Left ventricle myocardium inferior (tissue), 1 donor: ENCODE results near the gene NFIA. TPM values are rescaled to one million over a fixed set of nuclear protein-coding genes. Genes with fewer than 3 reads are reported as not detected.

ENCODE experiments used
- DNase-seq: peaks from one replicate; pipeline ENCODE4 v3.0.0-alpha.2; 2020
- H3K27ac ChIP-seq: fragments of 200-600 bp; replicated peaks from 2 replicates; pipeline ENCODE4 v1.8.0; 2021
- H3K27me3 ChIP-seq: fragments of 200-600 bp; 2 replicates; pipeline ENCODE4 v1.8.0; 2021; ENCODE audit warnings: low read depth
- H3K36me3 ChIP-seq: fragments of 200-600 bp; 2 replicates; pipeline ENCODE4 v1.8.0; 2021
- H3K4me1 ChIP-seq: fragments of 200-600 bp; 2 replicates; pipeline ENCODE4 v1.8.0; 2021
- H3K4me3 ChIP-seq: fragments of 200-600 bp; 2 replicates; pipeline ENCODE4 v1.8.0; 2021; ENCODE audit warnings: mild to moderate bottlenecking, moderate library complexity
- H3K9me3 ChIP-seq: fragments of 200-600 bp; replicated peaks from 2 replicates; pipeline ENCODE4 v1.8.0; 2021
- CTCF ChIP-seq: fragments of 200-600 bp; IDR thresholded peaks from 2 replicates; pipeline ENCODE4 v1.8.0; 2021; ENCODE audit warnings: antibody characterized with exemption, mild to moderate bottlenecking, borderline replicate concordance
- intact Hi-C: fragments of 100-400 bp; cut with micrococcal nuclease; formaldehyde crosslinking; loops from one replicate; pipeline ENCODE4 v1.11.0; 2022
- total RNA-seq: library from RNA; stranded (reverse); fragmentation: NEBNext Ultra II Directional; extraction: Animal tissue kit (Norgen Biotek cat#: 25700); gene quantifications from one replicate; pipeline ENCODE4 v1.2.1, GENCODE V29; 2021
- donor health status: DM: no; HTN: yes; CAD: no; lungs with severe emphysema.

The NFIA gene
- total RNA-seq, 1 donor from 2014 or later = 90.2 TPM

- peak overlapping the region; percentile 71 for H3K27ac ChIP-seq
- intact Hi-C loops = no loop called here
- H3K4me1 ChIP-seq = peaks cover 51% of the 10 kb centered on the region
- DNase-seq = no peak
- no peaks in the 10 kb centered on the region for H3K27me3 ChIP-seq
- H3K9me3 ChIP-seq = no peaks in the 10 kb centered on the region
- H3K4me3 ChIP-seq = no peak overlapping the region
- no peaks in the 10 kb centered on the region for H3K36me3 ChIP-seq
- TF ChIP-seq CTCF = no peak
Observed at GRCh38 chr1:61420243-61420642, 337.9 kb downstream of the NFIA start.

- intact Hi-C loops = no loop called here
- H3K4me1 ChIP-seq = peaks cover 61% of the 10 kb centered on the region
- H3K27me3 ChIP-seq = no peaks in the 10 kb centered on the region
- no peaks in the 10 kb centered on the region for H3K9me3 ChIP-seq
- H3K4me3 ChIP-seq = no peak overlapping the region
- DNase-seq = peak; percentile 34
- no peak for TF ChIP-seq CTCF
- no peaks in the 10 kb centered on the region for H3K36me3 ChIP-seq
- H3K27ac ChIP-seq = peak overlapping the region; percentile 71
Observed at GRCh38 chr1:61420909-61421835, 338.8 kb downstream of the NFIA start.

GRCh38 chr1:61423643-61424042 lies 341.3 kb downstream of the NFIA start:
- DNase-seq = no peak
- Histone ChIP-seq H3K27ac (no peak overlapping the region), H3K4me1 (peaks cover 78% of the 10 kb centered on the region), H3K4me3 (no peak overlapping the region), H3K36me3 (no peaks in the 10 kb centered on the region), H3K9me3 (no peaks in the 10 kb centered on the region), H3K27me3 (no peaks in the 10 kb centered on the region)
- TF ChIP-seq CTCF = no peak
- intact Hi-C loops = no loop called here

GRCh38 chr1:61424382-61424781 lies 342.0 kb downstream of the NFIA start:
- Histone ChIP-seq H3K4me1 (peaks cover 71% of the 10 kb centered on the region), H3K36me3 (no peaks in the 10 kb centered on the region), H3K9me3 (no peaks in the 10 kb centered on the region), H3K27ac (peak overlapping the region; percentile 57), H3K27me3 (no peaks in the 10 kb centered on the region), H3K4me3 (no peak overlapping the region)
- DNase-seq = no peak
- TF ChIP-seq CTCF = no peak
- intact Hi-C loops = no loop called here

- H3K27ac ChIP-seq = peak overlapping the region; percentile 57
- TF ChIP-seq CTCF = no peak
Observed at GRCh38 chr1:61425040-61425439, 342.7 kb downstream of the NFIA start.

More at GRCh38 chr1:61425040-61425439, 342.7 kb downstream of the NFIA start:
- Histone ChIP-seq H3K36me3 (no peaks in the 10 kb centered on the region), H3K27me3 (no peaks in the 10 kb centered on the region), H3K4me3 (no peak overlapping the region), H3K4me1 (peaks cover 64% of the 10 kb centered on the region), H3K9me3 (no peaks in the 10 kb centered on the region)
- DNase-seq = no peak
- intact Hi-C loops = no loop called here
